GM13976 (cell line): Measurements from ENCODE around the gene SMYD1.

Experiments used
- DNase-seq: peaks from one replicate; pipeline ENCODE4 v3.0.0; 2012; ENCODE audit warnings: low spot score
- in situ Hi-C: fragments of 300-500 bp; cut with MboI; formaldehyde crosslinking; loops from one replicate; pipeline ENCODE4 v1.12.0; 2022; ENCODE audit warnings: low sequenced_read_pairs, mixed read lengths, inconsistent platforms; ENCODE audit not compliant: unreplicated experiment
- TF ChIP-seq, protein P1 (sequence below): IDR thresholded peaks from 2 replicates; pipeline ENCODE4 v1.5.1; 2012; ENCODE audit warnings: borderline replicate concordance, mild to moderate bottlenecking; ENCODE audit not compliant: insufficient read depth; ENCODE audit errors: extremely low read depth, missing control alignments, control extremely low read depth

Gene SMYD1

DNA sequence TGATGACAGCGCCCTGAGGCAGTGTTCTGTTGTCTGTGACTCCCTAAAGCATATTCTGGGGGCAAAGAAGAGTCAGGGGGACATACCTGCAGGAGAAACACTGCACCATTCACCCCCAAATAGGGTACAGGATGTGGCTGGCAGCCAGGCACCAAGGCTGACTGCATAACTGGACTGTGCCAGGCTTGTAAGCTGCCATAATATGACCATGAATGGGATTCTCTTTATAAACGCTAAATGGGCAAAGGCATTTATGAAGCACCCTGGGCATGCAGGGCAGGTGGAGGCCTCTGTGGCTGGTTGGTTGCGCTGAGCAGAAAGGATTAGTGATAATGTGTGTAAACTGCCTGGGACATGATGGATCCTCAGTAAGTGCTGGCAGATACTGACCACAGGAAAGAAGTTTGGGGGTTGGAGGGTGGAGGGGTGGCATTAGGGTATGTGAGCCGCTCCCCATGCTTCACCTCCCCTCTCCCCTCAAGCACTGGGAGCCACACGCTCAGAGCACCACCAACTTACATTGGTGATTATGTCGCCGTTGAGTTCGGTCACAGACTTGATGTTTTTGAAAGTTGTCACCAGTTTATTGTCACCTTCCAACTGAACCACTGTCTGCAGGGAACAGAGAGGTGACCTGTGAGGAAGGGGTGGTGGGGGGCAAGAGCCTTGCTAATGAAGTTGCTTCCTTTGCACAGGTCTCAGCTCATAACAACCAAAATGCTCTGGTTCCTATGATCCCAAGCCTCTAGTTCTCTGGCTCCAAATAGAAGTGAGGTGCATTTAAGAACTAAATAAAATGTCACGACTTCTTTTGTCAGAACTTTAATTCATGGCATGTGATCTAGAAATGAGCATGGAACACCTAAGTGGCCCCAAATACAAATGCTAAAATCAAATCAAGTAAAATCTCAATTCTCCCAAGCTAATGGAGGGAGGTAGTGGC, 56.6 kb downstream of the SMYD1 start:
- in situ Hi-C loops = no loop called here
- TF ChIP-seq, protein P1, sequence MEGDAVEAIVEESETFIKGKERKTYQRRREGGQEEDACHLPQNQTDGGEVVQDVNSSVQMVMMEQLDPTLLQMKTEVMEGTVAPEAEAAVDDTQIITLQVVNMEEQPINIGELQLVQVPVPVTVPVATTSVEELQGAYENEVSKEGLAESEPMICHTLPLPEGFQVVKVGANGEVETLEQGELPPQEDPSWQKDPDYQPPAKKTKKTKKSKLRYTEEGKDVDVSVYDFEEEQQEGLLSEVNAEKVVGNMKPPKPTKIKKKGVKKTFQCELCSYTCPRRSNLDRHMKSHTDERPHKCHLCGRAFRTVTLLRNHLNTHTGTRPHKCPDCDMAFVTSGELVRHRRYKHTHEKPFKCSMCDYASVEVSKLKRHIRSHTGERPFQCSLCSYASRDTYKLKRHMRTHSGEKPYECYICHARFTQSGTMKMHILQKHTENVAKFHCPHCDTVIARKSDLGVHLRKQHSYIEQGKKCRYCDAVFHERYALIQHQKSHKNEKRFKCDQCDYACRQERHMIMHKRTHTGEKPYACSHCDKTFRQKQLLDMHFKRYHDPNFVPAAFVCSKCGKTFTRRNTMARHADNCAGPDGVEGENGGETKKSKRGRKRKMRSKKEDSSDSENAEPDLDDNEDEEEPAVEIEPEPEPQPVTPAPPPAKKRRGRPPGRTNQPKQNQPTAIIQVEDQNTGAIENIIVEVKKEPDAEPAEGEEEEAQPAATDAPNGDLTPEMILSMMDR = no peak
- DNase-seq = no peak

DNA sequence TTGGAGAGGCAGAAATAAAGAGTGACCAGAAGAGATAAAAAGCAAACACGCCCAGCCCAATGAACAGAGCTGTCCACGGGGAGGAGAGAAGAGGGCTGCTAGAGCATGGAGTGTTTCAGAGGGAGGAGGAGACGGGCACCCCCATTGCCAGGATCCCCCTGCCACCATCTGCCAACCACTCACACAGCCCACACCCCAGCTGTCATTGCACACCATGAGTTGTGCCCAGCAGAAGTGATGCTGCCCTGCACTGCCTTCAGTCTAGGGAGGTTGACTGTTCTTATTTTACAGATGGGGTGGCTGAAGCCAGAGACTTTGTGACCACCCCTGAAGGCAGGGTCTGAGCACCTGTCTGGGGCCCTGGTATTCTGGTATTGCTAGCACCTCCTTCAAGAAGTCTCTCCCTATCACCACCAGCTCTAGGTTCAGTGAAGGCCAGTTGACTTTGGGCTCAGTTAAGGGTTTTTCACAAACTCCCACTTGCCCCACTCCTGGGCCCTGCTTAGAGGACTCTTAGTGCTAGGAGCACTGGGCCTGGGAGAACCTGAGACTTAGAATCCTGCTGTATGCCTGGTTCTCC, 57.8 kb downstream of the SMYD1 start:
- in situ Hi-C loops = no loop called here
- no peak for DNase-seq
- TF ChIP-seq, protein P1 = no peak

DNA sequence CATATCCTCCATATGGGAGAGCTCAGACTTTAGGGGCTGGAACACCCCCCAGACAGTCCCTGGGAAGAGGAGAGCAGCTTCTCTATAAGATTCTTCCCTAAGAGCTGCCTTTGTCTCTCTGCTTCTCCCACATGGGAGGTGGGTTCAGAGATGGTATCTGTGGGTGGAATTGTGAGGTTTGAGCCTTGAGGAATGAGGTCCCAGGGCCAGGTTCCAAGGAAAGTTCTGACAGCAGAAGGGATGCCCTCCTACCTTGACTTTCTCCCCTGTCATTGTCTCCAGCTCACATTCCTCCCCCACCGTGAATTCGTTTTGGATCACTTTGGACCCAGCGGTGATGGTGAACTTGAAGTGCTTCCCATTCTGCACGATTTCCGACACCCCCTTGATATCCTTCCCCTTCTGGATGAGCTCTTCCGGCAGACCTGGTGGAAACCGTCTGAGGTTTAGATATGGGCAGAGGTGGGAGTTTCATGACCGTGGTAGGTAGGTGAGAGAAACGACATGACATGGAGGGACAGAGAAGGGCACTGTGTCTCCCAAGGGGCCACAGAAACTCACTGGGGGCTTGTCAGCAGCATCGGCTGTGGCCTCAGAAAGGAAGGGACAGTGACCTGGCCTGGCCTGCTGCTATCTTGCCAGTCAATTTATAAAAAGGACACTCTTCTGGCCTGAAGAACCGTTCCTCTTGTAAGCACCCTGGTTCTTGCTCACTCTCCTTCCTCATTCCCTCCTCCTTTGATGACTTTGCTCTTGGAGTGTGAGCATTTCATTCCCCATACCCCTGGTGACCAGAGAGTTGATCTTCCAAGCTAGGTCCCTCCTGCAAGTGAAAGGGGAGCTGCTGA, 58.5 kb downstream of the SMYD1 start:
- in situ Hi-C loops = no loop called here
- TF ChIP-seq, protein P1 = no peak
- no peak for DNase-seq

DNA sequence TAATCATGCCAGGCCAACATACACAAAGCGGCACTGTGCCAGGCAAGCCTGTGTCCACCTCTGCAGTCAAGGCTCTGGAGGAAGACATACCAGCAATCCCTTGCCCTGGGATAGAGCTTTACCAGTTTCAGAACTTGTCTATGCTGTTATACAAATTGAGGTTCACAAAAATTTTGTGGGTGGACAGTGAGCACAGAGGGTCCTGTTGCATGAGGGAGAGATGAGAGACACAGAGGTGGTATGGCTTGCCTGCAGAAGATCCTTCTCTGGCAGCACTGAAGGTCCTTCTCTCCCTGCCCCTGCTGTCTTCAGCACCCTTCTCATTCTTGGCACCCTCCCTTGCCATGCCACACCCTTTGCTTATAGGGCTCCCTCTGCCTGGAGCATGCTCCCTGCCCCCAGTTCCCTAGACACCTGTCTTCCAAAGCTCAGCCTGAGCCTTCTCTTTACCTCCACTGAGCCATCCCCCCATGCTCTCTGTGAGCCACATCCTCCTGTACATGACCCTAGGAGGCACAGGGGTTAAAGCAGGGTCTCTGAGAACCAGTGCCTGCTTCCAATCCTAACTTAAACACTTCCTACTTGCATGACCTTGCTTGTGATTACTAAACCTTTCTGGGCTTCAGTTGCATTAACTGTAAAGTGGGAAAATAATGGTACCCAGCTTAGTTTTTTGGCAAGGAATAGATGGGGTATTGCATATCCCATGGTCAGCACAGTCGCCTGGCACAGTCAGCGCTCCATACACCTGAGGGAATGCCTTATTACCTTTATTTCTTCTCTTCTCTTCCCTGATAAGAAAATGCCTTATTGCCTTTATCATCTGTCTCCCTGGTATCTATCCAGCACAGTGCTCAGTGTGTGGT, 59.4 kb downstream of the SMYD1 start:
- in situ Hi-C loops = no loop called here
- DNase-seq = no peak
- TF ChIP-seq, protein P1 = no peak

DNA sequence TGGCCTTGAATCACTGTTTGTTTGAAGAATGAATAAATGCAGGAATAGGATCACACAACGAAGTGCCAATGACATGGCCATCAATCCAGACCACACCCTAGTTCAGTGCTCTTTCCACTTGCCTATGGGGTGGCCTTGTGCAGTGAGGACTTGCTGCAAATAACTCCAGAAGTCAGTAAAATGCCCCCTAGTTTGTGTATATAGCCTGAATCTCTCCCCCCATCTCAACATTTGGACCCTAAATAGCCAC, 59.9 kb downstream of the SMYD1 start:
- no peak for DNase-seq
- TF ChIP-seq, protein P1 = no peak
- in situ Hi-C loops = no loop called here

DNA sequence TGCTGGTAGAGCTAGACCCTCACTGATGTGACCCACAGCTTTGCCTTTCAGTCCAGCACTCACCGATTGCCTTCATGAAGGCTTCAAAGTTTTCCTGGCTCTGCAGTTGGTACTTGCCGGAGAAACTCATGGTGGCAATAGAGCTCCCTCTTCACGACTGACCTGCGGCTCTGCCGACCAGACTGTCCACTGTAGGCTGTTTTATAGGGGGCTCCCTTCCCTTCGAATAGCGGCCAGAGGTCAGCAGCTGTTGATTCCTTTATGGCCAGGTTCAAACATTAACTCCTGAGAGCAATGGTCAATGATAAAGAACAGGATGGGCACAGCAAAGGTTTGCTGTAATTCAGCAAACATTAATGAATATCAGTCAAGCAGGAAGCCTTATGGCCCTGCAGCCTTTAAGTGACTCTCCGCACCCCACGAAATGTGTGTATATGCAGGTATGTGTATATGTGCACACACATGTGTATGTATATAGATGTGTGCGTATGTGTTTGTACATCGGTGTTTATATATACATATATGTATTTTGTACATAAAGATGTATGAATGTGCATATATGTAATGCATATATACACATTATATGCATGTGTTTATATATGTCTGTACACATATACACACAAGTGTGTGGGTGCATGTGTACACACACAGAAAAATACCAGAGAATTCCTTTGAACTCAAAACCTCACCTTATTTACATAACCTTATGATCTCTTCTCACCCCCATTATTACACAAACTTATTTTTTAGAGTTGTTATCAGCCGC, 60.4 kb downstream of the SMYD1 start, which contains the start of gene FABP1:
Gene FABP1, minus strand, starts transcription at position 175 of the 766 bp plus-strand sequence. Its CDS starts 45 bp downstream, at position 130.
- in situ Hi-C loops = no loop called here

More for the DNA sequence above, 60.4 kb downstream of the SMYD1 start, which contains the start of gene FABP1:
- no peak for DNase-seq
- TF ChIP-seq, protein P1 = no peak
